Stimulated activated CD4-positive, alpha-beta T cell treated with anti-CD3 and anti-CD28 coated beads, Interleukin-12 subunit alpha, Interleukin-12 subunit beta, amount 100 ng/mL, for 48 hours (primary cell): Measurements from ENCODE around the gene SYTL1.
"Not testable (repeated sequence)": the region's sequence is repeated elsewhere in the genome, so short reads cannot be mapped to it uniquely, and the experiment has no call there.

Experiments used
- DNase-seq, 3 donors: peaks; one replicate each; pipeline ENCODE4 v3.0.0-alpha.2; 2020; ENCODE audit warnings: low read depth in 2 of 3, low spot score in 1 of 3

The SYTL1 gene

GRCh38 chr1:27381969-27382762, 40.3 kb downstream of the SYTL1 start:
- no peak for DNase-seq

GRCh38 chr1:27383039-27383605, 41.3 kb downstream of the SYTL1 start, which contains the start of gene CD164L2:
Gene CD164L2 (minus strand): TSS chr1:27383333. CDS start chr1:27383239, 94 bp downstream.
- peak in 1 of 3 donors; percentile 44 for DNase-seq

GRCh38 chr1:27383661-27384060, 41.8 kb downstream of the SYTL1 start:
- DNase-seq = no peak

DNA sequence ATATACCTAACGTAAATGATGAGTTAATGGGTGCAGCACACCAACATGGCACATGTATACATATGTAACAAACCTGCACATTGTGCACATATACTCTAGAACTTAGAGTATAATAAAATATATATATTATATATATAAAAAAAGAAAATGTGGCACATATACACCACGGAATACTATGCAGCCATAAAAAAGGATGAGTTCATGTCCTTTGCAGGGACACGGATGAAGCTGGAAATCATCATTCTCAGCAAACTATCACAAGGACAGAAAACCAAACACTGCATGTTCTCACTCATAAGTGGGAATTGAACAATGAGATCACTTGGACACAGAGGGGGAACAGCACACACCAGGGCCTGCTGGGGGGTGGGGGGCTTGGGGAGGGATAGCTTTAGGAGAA, 43.0 kb downstream of the SYTL1 start:
- not testable (repeated sequence) for DNase-seq

DNA sequence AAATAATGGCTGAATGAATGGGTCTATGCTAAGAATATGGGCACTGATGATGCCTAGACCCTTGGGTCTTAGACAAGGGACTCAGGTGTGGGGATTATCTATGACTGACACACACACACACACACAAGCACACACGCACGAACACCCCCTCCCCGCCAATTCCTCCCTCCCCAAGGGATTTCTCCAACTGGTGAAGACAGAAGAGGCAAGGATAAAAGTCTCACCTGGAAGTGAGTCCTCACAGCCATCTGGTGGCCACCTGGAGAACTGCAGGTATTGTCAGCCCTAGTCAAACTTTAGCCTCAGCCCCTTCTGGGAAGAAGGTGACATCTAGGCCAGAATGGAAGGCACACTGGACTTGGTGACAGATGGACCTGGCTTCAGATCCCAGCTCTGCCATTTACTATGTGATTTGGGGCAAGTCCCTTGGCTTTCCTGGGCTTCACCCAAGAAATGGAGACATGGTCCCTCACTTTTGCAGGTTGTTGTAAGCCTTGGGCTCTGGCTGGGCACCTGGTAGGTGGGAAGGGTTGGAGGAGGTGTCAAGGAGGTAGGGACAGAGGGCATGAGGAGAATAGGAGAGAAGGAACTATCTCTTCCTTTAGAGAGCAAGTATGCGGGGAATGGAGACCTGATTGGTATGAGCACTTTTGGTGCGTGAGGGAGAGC, 46.6 kb downstream of the SYTL1 start:
- DNase-seq = peak; percentile 49 to 77 (median 62)

GRCh38 chr1:27391511-27392095, 49.8 kb downstream of the SYTL1 start:
- DNase-seq = no peak

DNA sequence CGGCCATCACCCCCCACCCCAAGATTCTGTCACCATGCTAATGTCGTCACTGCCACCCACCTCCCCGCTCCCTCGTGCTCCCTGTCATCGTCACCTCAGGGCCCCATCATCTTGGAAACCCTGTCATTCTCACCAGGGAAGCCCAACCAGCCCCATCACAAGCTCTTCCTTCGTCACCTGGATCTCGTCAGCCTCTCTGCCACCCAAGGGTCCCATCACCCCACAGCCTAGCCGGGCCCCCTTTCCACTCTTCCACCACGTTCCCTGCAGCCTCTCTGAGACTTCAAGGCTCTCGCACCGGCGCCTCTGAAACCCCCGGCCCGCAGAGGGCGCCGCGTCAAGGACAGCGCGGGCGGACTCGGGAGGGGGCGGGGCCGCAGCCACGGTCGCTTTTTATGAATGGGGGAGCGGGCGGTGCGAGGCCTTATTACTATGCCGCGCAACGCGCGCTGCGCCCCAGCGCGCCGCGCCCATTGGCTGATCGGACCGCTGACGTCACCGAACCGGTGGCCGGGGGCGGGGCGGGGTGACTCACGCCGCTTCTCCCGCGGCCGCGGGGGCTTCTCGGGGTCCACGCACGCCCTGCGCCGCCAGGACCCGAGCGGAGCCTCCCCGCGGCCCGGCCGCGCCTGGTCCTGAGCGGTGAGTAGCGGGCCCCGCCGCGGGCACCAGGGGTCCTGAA, 50.4 kb downstream of the SYTL1 start, which contains the start of gene GPR3:
Gene GPR3 (plus strand): TSS at position 527 of the 682 bp plus-strand sequence. CDS start 1,177 bp downstream, outside the sequence.
- peak; percentile 89 to 93 (median 92) for DNase-seq

GRCh38 chr1:27392778-27393635, 51.2 kb downstream of the SYTL1 start:
- no peak for DNase-seq

- no peak for DNase-seq
These were observed 51.9 kb downstream of the SYTL1 start for GRCh38 chr1:27393641-27394281.

- DNase-seq = no peak
These were observed 52.4 kb downstream of the SYTL1 start for GRCh38 chr1:27394282-27394658.

GRCh38 chr1:27394925-27395324, 53.1 kb downstream of the SYTL1 start:
- DNase-seq = no peak

DNA sequence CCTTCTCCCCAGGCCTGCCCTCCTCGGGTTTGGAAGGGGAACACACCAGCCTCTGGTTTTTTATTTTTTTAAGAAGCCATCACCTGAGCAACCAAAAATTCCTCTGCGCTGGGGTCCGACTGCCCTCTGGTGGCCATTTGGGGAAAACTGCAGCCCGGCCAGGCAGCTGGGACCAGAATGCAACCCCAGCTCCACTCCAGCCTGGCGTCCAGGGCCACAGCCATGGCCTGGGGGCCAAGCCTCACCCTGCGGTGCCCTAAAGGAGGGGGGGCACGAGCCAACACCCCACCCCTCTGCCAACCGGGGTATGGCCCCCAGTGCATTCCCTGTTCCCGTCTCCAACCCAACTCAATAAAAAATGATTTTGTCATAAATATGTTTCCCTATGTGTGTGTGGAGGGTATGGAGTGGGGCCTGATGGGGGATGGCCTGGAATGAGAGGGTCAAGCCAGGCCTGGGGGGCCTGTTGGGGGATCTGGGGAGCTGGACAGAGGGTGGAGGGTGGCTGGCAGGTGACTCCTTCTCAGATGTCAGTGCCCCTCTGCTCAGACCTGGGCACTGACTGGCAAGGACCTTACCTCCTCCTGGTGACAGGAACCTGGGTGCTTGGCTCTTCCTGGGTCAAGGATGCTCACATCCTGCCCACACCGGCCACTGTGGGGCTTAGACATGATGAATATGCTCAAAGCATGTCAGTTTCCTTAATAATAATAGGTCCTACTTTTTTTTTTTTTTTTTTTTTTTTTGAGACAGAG, 53.8 kb downstream of the SYTL1 start:
- peak; percentile 63 to 84 (median 80) for DNase-seq

DNA sequence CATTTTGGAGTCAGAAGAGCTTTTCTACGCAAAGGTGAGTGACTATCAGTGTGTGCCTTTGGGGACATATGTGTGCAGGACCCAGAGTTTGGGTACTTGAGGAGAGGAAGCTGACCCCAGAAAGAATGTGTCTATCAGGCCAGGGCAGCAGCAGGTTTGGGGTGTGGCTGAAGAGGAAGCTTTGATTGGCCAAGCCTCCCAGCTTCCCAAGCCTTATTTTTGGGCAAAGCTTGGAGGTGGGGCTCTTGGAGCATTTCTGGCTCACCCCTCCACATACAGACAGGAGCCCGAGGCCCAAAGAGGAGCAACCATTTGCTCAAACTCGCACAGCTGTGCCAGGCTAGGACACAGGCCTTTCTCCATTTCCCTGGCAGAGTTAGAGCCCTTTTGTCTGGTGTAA, 55.3 kb downstream of the SYTL1 start:
- DNase-seq = no peak

DNA sequence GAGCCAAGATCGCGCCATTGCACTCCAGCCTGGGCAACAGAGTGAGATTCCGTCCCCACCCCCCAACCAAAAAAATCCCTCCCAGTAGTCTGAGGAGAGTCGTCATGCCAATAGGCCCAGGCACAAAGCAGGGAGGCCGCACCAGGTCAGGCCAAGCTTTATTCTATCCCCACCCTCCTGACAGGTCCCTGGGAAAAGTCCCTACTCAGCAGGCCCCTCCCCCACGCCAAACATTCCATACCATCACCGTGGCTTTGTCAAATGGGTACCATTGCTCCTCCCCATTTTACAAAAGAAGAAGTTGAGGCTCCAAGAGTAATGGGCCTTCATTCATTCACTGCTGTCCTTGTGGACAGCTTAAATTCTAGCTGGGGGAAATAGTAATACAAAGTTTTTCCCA, 55.9 kb downstream of the SYTL1 start:
- no peak for DNase-seq

DNA sequence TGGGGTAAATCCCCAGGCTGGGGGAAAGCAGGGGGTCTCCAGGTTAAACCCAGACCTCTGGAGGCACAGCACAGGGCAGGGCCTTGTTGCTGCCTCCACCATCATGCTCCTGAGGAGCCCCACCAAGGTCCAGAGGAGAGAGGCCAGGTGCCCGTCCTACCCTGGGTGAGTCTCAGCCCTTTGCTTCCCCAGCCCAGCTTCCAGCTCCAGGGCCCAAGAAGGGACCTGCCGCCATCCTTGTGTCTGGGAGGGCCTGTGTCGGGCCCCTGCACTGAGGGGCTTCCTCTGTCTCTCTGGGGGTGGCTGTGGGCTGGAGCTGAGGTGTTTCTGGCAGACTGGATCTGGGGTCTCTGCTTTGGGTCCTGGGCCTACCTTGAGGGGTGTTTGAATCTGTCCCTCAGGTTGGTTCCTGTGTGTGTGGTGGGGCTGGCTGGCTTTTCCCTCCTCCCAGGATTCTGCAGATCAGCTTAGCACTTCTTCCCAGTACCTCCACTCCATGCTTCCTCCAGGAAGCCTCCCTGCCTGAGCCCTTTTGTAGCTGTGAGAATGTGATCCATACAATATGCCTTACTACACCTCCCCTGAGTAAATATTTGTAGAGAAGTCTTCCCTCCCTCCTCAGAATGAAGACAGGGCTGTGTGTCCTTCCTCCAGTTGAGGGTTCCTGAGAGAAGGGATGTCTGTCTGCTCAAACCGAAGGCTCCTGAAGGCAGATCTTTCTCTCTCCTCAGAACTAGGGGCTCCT, 56.8 kb downstream of the SYTL1 start:
- DNase-seq = no peak

DNA sequence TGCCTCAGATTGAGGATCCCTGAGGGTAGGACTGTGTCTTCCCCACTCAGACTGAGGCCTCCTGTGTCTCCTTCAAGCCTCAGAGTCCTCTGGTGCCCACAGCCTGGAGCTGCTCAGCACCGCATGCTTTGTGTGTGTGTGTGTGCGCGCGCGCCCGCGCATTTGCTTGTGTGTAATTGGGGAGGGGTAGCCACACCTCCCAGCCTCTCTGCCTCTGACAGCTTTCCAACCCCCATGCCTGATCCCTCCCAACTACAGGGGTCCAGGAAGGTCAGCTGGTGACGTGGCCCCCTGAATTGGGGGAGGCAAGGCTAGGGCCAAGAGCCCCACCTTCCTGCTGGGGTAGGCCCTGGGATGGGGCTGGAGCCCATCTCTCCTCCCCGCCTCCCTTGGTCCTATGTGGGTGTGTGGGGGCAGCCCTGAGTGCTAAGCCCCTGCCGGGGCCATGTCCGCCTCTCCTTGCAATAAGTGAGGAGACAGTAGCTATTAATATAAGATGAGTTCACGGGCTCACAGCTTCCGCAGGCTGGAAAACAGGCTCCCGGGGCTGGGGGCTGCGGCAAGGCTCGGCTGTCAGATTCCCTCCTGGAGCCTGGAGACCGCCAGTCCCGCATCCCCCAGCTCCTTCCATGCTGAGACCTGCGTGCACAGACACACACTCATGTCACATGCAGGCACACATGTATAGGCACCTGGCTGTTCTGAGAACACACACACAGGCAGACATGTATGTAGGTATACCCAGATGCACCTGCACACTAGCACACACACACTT, 57.6 kb downstream of the SYTL1 start:
- DNase-seq = no peak
